SK-N-MC (cell line): ENCODE measurements around the gene HAUS8.

Experiments
- EZH2 ChIP-seq: fragments of 200-600 bp; sonication (generic); IDR thresholded peaks from one replicate; pipeline ENCODE4 v1.6.1; 2017; ENCODE audit warnings: antibody characterized with exemption
- POLR2AphosphoS5 ChIP-seq: IDR thresholded peaks from 2 replicates; pipeline ENCODE4 v1.6.1; 2012; ENCODE audit warnings: mild to moderate bottlenecking, low read depth, low read length, borderline replicate concordance

DNA sequence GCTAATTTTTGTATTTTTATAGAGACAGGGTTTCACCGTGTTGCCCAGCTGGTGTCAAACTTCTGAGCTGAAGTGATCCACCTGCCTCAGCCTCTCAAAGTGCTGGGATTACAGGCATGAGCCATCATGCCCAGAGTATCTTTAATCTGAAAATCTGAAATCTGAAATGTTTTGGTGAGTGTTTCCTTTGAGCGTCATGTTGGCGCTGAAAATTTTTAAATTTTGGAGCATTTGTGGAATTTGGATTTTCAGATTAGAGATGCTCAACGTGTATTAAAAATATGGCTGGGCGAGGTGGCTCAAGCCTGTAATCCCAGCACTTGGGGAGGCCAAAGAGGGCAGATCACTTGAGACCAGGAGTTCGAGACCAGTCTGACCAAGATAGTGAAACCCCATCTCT, 43.5 kb downstream of the HAUS8 start:
- TF ChIP-seq POLR2AphosphoS5 (no peak), EZH2 (no peak)
